Measurements from ENCODE around the gene LPCAT1.

Gene LPCAT1

GRCh38 chr5:1500411-1501091, 23.2 kb downstream of the LPCAT1 start:
- H3K79me2 ChIP-seq (ENCODE audit: insufficient read depth, low read depth): peaks cover 61% of the 10 kb centered on the region
- peak overlapping the region; percentile 96 for H3K27ac ChIP-seq
- H3K36me3 ChIP-seq (ENCODE audit: insufficient read depth): no peaks in the 10 kb centered on the region
- no peaks in the 10 kb centered on the region for H3K27me3 ChIP-seq (ENCODE audit: insufficient read depth, low read depth)
- H3K4me2 ChIP-seq: peak overlapping the region; percentile 91
- H3K4me1 ChIP-seq (ENCODE audit: low read depth, poor library complexity, severe bottlenecking): peaks cover 87% of the 10 kb centered on the region
- no peaks in the 10 kb centered on the region for H4K20me1 ChIP-seq (ENCODE audit: insufficient read depth)
- no peak for TF ChIP-seq CTCF (conservative IDR thresholded peaks at IDR 0.05; ENCODE audit: low read depth, low read length)
- peak overlapping the region; percentile 22; the same call in 1 of the 2 replicates for H3K9ac ChIP-seq
- no peak overlapping the region for H3K4me3 ChIP-seq (IDR thresholded peaks at IDR 0.05; ENCODE audit: insufficient read depth, low read depth, low read length)
- H2AFZ ChIP-seq (ENCODE audit: low read depth): no peak overlapping the region

GRCh38 chr5:1499851-1500250, 23.9 kb downstream of the LPCAT1 start:
- no peaks in the 10 kb centered on the region for H4K20me1 ChIP-seq (ENCODE audit: insufficient read depth)
- H3K27ac ChIP-seq: peak overlapping the region; percentile 96
- peaks cover 94% of the 10 kb centered on the region for H3K4me1 ChIP-seq (ENCODE audit: low read depth, poor library complexity, severe bottlenecking)
- H3K27me3 ChIP-seq (ENCODE audit: insufficient read depth, low read depth): no peaks in the 10 kb centered on the region
- H3K4me3 ChIP-seq (IDR thresholded peaks at IDR 0.05; ENCODE audit: insufficient read depth, low read depth, low read length): no peak overlapping the region
- no peak overlapping the region for H2AFZ ChIP-seq (ENCODE audit: low read depth)
- TF ChIP-seq CTCF (conservative IDR thresholded peaks at IDR 0.05; ENCODE audit: low read depth, low read length): no peak
- peaks cover 60% of the 10 kb centered on the region for H3K79me2 ChIP-seq (ENCODE audit: insufficient read depth, low read depth)
- peak overlapping the region; percentile 91 for H3K4me2 ChIP-seq
- no peaks in the 10 kb centered on the region for H3K36me3 ChIP-seq (ENCODE audit: insufficient read depth)
- peak overlapping the region; percentile 22; the same call in 1 of the 2 replicates for H3K9ac ChIP-seq

GRCh38 chr5:1498623-1499416, 24.9 kb downstream of the LPCAT1 start:
- H3K27ac ChIP-seq: peak overlapping the region; percentile 96
- peak overlapping the region; percentile 72; the same call in 1 of the 2 replicates for H3K9ac ChIP-seq
- peak overlapping the region; percentile 91 for H3K4me2 ChIP-seq
- no peaks in the 10 kb centered on the region for H3K36me3 ChIP-seq (ENCODE audit: insufficient read depth)
- H4K20me1 ChIP-seq (ENCODE audit: insufficient read depth): no peaks in the 10 kb centered on the region
- H3K4me3 ChIP-seq (IDR thresholded peaks at IDR 0.05; ENCODE audit: insufficient read depth, low read depth, low read length): no peak overlapping the region
- H2AFZ ChIP-seq (ENCODE audit: low read depth): no peak overlapping the region
- TF ChIP-seq CTCF (conservative IDR thresholded peaks at IDR 0.05; ENCODE audit: low read depth, low read length): no peak; the same call in 1 of the 2 replicates
- peaks cover 88% of the 10 kb centered on the region for H3K4me1 ChIP-seq (ENCODE audit: low read depth, poor library complexity, severe bottlenecking)
- H3K27me3 ChIP-seq (ENCODE audit: insufficient read depth, low read depth): no peaks in the 10 kb centered on the region
- peaks cover 52% of the 10 kb centered on the region for H3K79me2 ChIP-seq (ENCODE audit: insufficient read depth, low read depth)

GRCh38 chr5:1497795-1498622, 25.8 kb downstream of the LPCAT1 start:
- H4K20me1 ChIP-seq (ENCODE audit: insufficient read depth): no peaks in the 10 kb centered on the region

More at GRCh38 chr5:1497795-1498622, 25.8 kb downstream of the LPCAT1 start:
- Histone ChIP-seq H3K4me1 (ENCODE audit: low read depth, poor library complexity, severe bottlenecking) (peaks cover 81% of the 10 kb centered on the region), H3K36me3 (ENCODE audit: insufficient read depth) (peaks cover 3% of the 10 kb centered on the region; the same call in 1 of the 2 replicates), H3K79me2 (ENCODE audit: insufficient read depth, low read depth) (peaks cover 52% of the 10 kb centered on the region), H3K9ac (peak overlapping the region; percentile 72; the same call in 1 of the 2 replicates), H2AFZ (ENCODE audit: low read depth) (no peak overlapping the region), H3K4me3 (IDR thresholded peaks at IDR 0.05; ENCODE audit: insufficient read depth, low read depth, low read length) (no peak overlapping the region), H3K27ac (peak overlapping the region; percentile 96), H3K4me2 (peak overlapping the region; percentile 91), H3K27me3 (ENCODE audit: insufficient read depth, low read depth) (no peaks in the 10 kb centered on the region)
- no peak for TF ChIP-seq CTCF (conservative IDR thresholded peaks at IDR 0.05; ENCODE audit: low read depth, low read length)

All from KMS-11 (cell line).